ENCODE results near the gene DYNLT4. TPM values are rescaled to one million over a fixed set of nuclear protein-coding genes. Genes with fewer than 3 reads are reported as not detected.

DYNLT4 gene
- total and polyA plus RNA-seq, 8 donors: 0.28 to 1.8 (median 0.38) TPM

DNA sequence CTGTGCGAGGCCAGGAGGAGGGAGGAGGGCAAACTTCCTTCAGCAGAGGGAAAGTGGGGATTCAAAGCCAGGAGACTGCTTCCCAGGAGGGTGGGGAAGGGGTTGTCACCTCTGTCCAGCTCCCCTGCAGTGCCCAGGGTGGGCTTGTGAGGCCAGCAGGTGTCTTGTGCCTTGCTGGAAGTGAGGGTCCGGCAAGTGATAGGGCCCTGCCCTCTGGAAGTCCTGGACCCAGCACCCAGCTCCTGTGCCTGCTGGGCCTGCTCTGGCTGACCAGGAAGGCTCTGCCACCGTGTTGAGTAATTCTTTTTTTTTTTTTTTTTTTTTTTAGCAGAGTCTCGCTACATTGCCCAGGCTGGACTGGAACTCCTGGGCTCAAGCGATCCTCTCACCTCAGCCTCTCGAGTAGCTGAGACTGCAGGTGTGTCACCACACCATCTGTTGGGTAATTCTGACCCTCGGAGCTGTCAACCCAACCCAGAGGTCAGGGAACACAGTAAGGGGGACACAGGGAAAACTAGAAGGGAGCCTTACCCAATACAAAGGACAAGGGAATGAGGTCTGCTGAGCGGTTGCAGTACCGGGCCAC, 20.2 kb downstream of the DYNLT4 start:
- Histone ChIP-seq H3K27me3 (no peaks in the 10 kb centered on the region), H3K36me3 (no peaks in the 10 kb centered on the region), H3K4me3 (peak overlapping the region in 2 of 4 donors; percentile 44 to 53), H3K27ac (peak overlapping the region in 3 of 4 donors; percentile 43 to 61 (median 54)), H3K9me3 (no peaks in the 10 kb centered on the region), H3K4me1 (peaks cover 0 to 10% (median 0%) of the 10 kb centered on the region in 3 donors)
- DNase-seq (peak in 2 of 6 donors; percentile 27 to 62), ATAC-seq (no peak), FAIRE-seq (no peak)
- TF ChIP-seq, protein P1, sequence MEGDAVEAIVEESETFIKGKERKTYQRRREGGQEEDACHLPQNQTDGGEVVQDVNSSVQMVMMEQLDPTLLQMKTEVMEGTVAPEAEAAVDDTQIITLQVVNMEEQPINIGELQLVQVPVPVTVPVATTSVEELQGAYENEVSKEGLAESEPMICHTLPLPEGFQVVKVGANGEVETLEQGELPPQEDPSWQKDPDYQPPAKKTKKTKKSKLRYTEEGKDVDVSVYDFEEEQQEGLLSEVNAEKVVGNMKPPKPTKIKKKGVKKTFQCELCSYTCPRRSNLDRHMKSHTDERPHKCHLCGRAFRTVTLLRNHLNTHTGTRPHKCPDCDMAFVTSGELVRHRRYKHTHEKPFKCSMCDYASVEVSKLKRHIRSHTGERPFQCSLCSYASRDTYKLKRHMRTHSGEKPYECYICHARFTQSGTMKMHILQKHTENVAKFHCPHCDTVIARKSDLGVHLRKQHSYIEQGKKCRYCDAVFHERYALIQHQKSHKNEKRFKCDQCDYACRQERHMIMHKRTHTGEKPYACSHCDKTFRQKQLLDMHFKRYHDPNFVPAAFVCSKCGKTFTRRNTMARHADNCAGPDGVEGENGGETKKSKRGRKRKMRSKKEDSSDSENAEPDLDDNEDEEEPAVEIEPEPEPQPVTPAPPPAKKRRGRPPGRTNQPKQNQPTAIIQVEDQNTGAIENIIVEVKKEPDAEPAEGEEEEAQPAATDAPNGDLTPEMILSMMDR (IDR thresholded peaks at IDR 0.05): no peak
- 83 to 87% methylated on average over 9 of the region's 9 CpGs for WGBS, 2 donors
- intact Hi-C loops (cut with DNase I): loop anchor here in 1 of 3 donors (5.0 kb wide), 2 partner anchors 55 to 225 kb away; partner anchors contain the start of genes HECTD3, PTCH2 and UROD

DNA sequence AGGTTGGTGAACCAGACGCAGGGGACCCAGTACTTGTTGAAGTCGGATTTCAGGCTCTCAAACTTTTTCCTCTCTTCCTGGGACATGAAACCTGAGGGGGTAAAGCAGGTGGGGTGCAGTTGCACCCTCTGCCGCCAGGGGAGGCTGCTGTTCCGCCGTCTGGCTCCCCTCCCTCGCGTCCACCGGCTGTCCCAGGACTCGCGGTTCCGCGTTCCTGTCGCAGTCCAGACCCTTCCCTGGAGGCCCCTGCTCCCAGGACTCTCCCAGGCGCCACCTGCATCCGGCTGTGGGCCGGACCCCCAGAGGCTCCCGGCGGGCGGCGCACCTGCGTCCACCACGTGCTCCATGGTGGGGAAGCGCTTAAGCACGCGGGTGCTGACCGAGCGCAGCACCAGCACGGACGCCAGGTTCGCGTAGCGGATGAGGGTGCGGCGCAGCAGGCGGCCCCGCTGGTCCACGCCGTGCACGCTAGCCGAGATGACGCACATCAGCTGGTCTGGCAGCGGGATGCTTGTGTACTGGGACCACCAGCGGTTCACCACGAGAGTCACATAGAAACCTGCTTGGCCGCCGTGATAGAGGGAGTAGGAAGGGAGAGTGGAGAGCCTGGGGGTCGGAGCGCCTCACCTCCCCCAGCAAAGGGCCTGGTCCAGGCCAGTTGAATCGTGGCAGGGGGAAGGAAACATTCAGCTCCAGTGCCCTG, 20.9 kb downstream of the DYNLT4 start:
- ATAC-seq: peak; percentile 82 to 92 (median 88)
- peak overlapping the region; percentile 43 to 61 (median 52) for H3K27ac ChIP-seq
- intact Hi-C loops (cut with DNase I): loop anchor here in 1 of 3 donors (5.0 kb wide), 2 partner anchors 56 to 226 kb away; partner anchors contain the start of genes HECTD3, PTCH2 and UROD
- no peaks in the 10 kb centered on the region for H3K27me3 ChIP-seq
- H3K4me3 ChIP-seq: peak overlapping the region; percentile 10 to 53 (median 39)
- H3K4me1 ChIP-seq: peaks cover 0 to 10% (median 0%) of the 10 kb centered on the region in 3 donors
- FAIRE-seq: no peak
- peak; percentile 70 to 94 (median 86) for DNase-seq
- TF ChIP-seq, protein P1 (IDR thresholded peaks at IDR 0.05): peak; percentile 96 to 100 (median 99)
- H3K36me3 ChIP-seq: no peaks in the 10 kb centered on the region
- no peaks in the 10 kb centered on the region for H3K9me3 ChIP-seq
- WGBS, 2 donors: 7 to 10% methylated on average over 43 to 49 of the region's 49 CpGs

DNA sequence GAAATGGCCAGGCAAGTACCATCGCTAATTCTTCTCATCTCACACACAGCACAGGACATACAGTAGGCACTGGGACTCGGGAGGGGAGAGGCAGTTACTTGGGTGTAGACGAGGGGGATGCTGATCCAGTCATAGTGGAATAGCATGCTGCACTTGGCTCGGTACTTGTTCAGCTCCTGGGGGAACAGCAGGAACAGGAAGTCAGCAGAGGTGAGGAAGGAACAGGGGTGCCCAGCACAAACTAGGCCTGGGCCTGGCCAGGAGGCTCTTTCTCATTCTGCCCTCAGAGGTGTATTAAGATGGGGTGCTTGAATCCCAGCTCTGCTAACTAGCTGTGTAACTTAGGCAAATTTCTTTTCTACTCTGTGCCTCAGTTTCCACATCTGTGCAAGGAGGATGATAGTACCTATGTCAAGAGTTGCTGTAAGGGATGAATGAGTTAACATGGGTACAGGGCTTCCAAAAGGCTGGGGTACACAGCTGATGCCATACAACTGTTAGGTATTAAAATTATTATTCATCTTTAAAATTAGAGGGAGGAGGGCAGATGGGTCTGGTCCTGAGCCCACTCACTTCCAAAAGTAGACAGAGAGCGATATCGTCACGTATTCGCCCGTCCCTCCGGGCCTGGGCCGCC, 21.5 kb downstream of the DYNLT4 start:
- Histone ChIP-seq H3K4me3 (peak overlapping the region in 3 of 4 donors; percentile 34 to 53 (median 44)), H3K36me3 (no peaks in the 10 kb centered on the region), H3K27ac (peak overlapping the region in 3 of 4 donors; percentile 50 to 61 (median 54)), H3K4me1 (peaks cover 0 to 10% (median 0%) of the 10 kb centered on the region in 3 donors), H3K27me3 (no peaks in the 10 kb centered on the region), H3K9me3 (no peaks in the 10 kb centered on the region)
- no peak for ATAC-seq
- intact Hi-C loops (cut with DNase I): loop anchor here in 1 of 3 donors (5.0 kb wide), 2 partner anchors 57 to 227 kb away; partner anchors contain the start of genes HECTD3, PTCH2 and UROD
- FAIRE-seq: no peak
- TF ChIP-seq, protein P1 (IDR thresholded peaks at IDR 0.05): no peak
- peak in 1 of 6 donors; percentile 13 for DNase-seq
- 34 to 38% methylated on average over 11 of the region's 11 CpGs for WGBS, 2 donors

DNA sequence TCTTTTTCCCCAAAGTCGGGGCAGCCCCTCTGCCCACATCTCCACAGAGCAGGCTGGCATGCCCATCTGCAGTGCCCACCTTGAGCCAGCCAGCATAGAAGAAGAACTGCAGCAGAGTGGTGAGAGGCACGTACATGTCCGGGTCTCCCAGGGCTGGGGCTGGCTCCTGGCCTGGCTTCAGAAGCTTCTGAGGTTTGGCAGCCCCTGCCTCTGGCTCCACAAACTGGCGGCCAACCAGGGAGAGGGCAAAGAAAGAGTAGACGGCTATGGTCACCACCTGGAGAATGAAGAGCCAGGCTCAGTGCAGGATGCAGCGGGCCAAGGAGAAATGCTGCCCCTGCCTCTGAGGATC, 22.1 kb downstream of the DYNLT4 start:
- Histone ChIP-seq H3K4me1 (peaks cover 0 to 10% (median 0%) of the 10 kb centered on the region in 3 donors), H3K27me3 (no peaks in the 10 kb centered on the region), H3K9me3 (no peaks in the 10 kb centered on the region), H3K4me3 (no peak overlapping the region), H3K36me3 (no peaks in the 10 kb centered on the region), H3K27ac (no peak overlapping the region)
- DNase-seq (peak in 2 of 6 donors; percentile 22 to 44), FAIRE-seq (no peak), ATAC-seq (no peak)
- intact Hi-C loops (cut with DNase I): loop anchor here in 1 of 3 donors (5.0 kb wide), 2 partner anchors 57 to 227 kb away; partner anchors contain the start of genes HECTD3, PTCH2 and UROD
- WGBS, 2 donors: 83 to 90% methylated on average over 6 of the region's 6 CpGs
- TF ChIP-seq, protein P1 (IDR thresholded peaks at IDR 0.05): no peak

Data from pancreas (tissue), 10 donors.